ENCODE measurements around the gene CARNS1.

DNA sequence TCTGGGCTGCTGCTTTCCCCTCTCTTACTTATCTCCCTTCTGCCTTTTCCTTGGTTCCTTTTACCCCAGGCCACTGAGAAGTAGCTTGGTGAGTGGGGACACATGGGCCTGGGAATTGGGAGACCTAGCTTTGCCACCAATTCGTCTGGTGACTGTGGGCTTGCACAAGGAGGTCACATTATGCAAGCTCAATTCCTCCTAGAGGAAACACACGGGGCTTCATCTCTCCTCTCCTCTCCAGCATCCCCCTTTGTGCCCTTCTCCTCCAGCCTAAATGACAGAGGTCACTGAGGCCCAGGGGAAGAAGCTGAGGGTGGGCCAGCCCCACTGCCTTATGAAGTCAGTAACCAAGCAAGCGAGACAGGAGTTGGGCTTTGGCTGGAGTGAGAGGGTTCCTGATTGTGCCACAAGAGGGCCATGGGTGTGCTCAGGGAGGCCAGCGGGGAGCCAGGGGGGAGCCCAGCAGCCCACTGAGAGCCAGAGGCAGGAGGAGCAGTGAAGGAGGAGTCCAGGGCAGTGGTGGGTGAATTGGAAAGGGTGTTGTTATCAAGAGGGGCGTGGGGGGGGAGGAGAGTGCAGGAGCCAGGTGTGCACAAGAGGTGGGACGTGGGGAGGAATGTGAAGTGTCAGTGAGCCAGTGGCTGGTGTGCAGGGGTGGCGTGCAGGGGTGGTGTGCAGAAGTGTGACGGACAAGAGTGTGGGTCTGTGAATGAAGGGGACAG is 44.1 kb upstream of the CARNS1 start:
- no peak for TF ChIP-seq SP1 (IDR thresholded peaks at IDR 0.05; ENCODE audit: low read depth, low read length)
- TF ChIP-seq CBX5 (IDR thresholded peaks at IDR 0.05; ENCODE audit: low read depth, low read length) = no peak
- TF ChIP-seq EP300 (IDR thresholded peaks at IDR 0.05; ENCODE audit: borderline replicate concordance in 1 of 2, low read depth in 2 of 2, low read length in 2 of 2) = no peak
- TF ChIP-seq PHF8 (conservative IDR thresholded peaks at IDR 0.05; ENCODE audit: low read depth, low read length) = no peak
- TF ChIP-seq, protein P1, sequence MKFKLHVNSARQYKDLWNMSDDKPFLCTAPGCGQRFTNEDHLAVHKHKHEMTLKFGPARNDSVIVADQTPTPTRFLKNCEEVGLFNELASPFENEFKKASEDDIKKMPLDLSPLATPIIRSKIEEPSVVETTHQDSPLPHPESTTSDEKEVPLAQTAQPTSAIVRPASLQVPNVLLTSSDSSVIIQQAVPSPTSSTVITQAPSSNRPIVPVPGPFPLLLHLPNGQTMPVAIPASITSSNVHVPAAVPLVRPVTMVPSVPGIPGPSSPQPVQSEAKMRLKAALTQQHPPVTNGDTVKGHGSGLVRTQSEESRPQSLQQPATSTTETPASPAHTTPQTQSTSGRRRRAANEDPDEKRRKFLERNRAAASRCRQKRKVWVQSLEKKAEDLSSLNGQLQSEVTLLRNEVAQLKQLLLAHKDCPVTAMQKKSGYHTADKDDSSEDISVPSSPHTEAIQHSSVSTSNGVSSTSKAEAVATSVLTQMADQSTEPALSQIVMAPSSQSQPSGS (IDR thresholded peaks at IDR 0.05; ENCODE audit: low read length) = no peak
- TF ChIP-seq CTCF (IDR thresholded peaks at IDR 0.05; ENCODE audit: control extremely low read depth in 1 of 3, insufficient read depth in 1 of 3, low read depth in 1 of 3, low read length in 3 of 3) = peak in 2 of 3 experiments; percentile 41 to 59; a peak in 2 of 4 replicates
- no peak for TF ChIP-seq EZH2 (IDR thresholded peaks at IDR 0.05; ENCODE audit: low read depth, low read length, severe bottlenecking)
- TF ChIP-seq KDM1A (IDR thresholded peaks at IDR 0.05; ENCODE audit: borderline replicate concordance, low read length) = no peak
- TF ChIP-seq BRCA1 (IDR thresholded peaks at IDR 0.05; ENCODE audit: low read depth, low read length) = no peak
- TF ChIP-seq POLR2A (IDR thresholded peaks at IDR 0.05; ENCODE audit: control extremely low read depth in 1 of 2, low read depth in 2 of 2, low read length in 2 of 2) = no peak
- TF ChIP-seq POLR2AphosphoS5 (IDR thresholded peaks at IDR 0.05; ENCODE audit: low read depth, low read length) = no peak
